HCT116 (cell line): ENCODE data around the gene PPM1E.

Experiments
- CTCF ChIP-seq, 3 experiments: fragments of 200-600 bp in 1 of 3; sonication (generic) in 1 of 3; IDR thresholded peaks in 2 of 3; conservative IDR thresholded peaks in 1 of 3; 2 replicates each; pipeline ENCODE4 v1.5.1; 2012 to 2017; ENCODE audit warnings: low read depth in 2 of 3, low read length in 2 of 3, antibody characterized with exemption in 1 of 3, borderline replicate concordance in 1 of 3, control low read depth in 1 of 3, mild to moderate bottlenecking in 1 of 3, mixed read lengths in 1 of 3, mixed run types in 1 of 3, moderate library complexity in 1 of 3; ENCODE audit not compliant: insufficient read depth in 1 of 3
- ELF1 ChIP-seq: IDR thresholded peaks from 2 replicates; pipeline ENCODE4 v1.6.1; 2012; ENCODE audit warnings: low read depth, borderline replicate concordance
- EZH2 ChIP-seq: fragments of 200-600 bp; sonication (generic); IDR thresholded peaks from 2 replicates; pipeline ENCODE4 v1.6.1; 2017; ENCODE audit warnings: antibody characterized with exemption, mixed run types
- EZH2phosphoT487 ChIP-seq: fragments of 200-600 bp; IDR thresholded peaks from 2 replicates; pipeline ENCODE4 v1.6.1; 2018; ENCODE audit warnings: antibody characterized with exemption, borderline replicate concordance
- FOSL1 ChIP-seq: IDR thresholded peaks from 2 replicates; pipeline ENCODE4 v1.6.1; 2012; ENCODE audit warnings: low read depth
- MAX ChIP-seq: IDR thresholded peaks from 2 replicates; pipeline ENCODE4 v1.6.1; 2012
- POLR2A ChIP-seq: IDR thresholded peaks from 2 replicates; pipeline ENCODE4 v1.7.0; 2011; ENCODE audit warnings: borderline replicate concordance; ENCODE audit not compliant: insufficient read depth, insufficient read length; ENCODE audit errors: extremely low read depth
- POLR2AphosphoS5 ChIP-seq: IDR thresholded peaks from 2 replicates; pipeline ENCODE4 v1.6.1; 2011; ENCODE audit warnings: mild to moderate bottlenecking, low read depth, low read length, moderate library complexity
- RAD21 ChIP-seq: IDR thresholded peaks from 2 replicates; pipeline ENCODE4 v1.6.1; 2012; ENCODE audit warnings: low read depth, mild to moderate bottlenecking
- REST ChIP-seq: IDR thresholded peaks from 2 replicates; pipeline ENCODE4 v1.6.1; 2012; ENCODE audit warnings: low read depth
- SIN3A ChIP-seq: IDR thresholded peaks from 2 replicates; pipeline ENCODE4 v1.6.1; 2012; ENCODE audit warnings: low read depth
- ZNF274 ChIP-seq: fragments of 200-500 bp; sonication (Bioruptor generic); IDR thresholded peaks from 2 replicates; pipeline ENCODE4 v1.6.1; 2014; ENCODE audit warnings: mild to moderate bottlenecking, low read depth, low read length, inconsistent platforms
- TF ChIP-seq, protein P1 (sequence below): IDR thresholded peaks from 2 replicates; pipeline ENCODE4 v1.6.1; 2011; ENCODE audit warnings: mild to moderate bottlenecking, low read length, moderate library complexity; ENCODE audit not compliant: insufficient replicate concordance; ENCODE audit errors: extremely low read depth

- TF ChIP-seq MAX (no peak), CTCF (IDR thresholded peaks at IDR 0.05 in 2 of 3, conservative IDR thresholded peaks at IDR 0.05 in 1 of 3; ENCODE audit: borderline replicate concordance in 1 of 3, insufficient read depth in 1 of 3, low read depth in 2 of 3, low read length in 2 of 3) (no peak), RAD21 (no peak), EZH2phosphoT487 (no peak), POLR2A (no peak), REST (no peak), SIN3A (no peak), ZNF274 (no peak), POLR2AphosphoS5 (no peak), ELF1 (no peak), FOSL1 (no peak), EZH2 (no peak)
- TF ChIP-seq, protein P1, sequence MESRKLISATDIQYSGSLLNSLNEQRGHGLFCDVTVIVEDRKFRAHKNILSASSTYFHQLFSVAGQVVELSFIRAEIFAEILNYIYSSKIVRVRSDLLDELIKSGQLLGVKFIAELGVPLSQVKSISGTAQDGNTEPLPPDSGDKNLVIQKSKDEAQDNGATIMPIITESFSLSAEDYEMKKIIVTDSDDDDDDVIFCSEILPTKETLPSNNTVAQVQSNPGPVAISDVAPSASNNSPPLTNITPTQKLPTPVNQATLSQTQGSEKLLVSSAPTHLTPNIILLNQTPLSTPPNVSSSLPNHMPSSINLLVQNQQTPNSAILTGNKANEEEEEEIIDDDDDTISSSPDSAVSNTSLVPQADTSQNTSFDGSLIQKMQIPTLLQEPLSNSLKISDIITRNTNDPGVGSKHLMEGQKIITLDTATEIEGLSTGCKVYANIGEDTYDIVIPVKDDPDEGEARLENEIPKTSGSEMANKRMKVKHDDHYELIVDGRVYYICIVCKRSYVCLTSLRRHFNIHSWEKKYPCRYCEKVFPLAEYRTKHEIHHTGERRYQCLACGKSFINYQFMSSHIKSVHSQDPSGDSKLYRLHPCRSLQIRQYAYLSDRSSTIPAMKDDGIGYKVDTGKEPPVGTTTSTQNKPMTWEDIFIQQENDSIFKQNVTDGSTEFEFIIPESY, result no peak
Measured at GRCh38 chr17:58734040-58734439, 21.6 kb upstream of the PPM1E start.
